CD4-positive, alpha-beta memory T cell (primary cell): ENCODE data around the gene FAM118A. TPM values are rescaled to one million over a fixed set of nuclear protein-coding genes. Genes with fewer than 3 reads are reported as not detected.

Experiments
- CTCF ChIA-PET: fragments of 350-600 bp; sonication (Branson Sonifier 250); formaldehyde crosslinking; loops from one replicate; lab custom pipeline; 2021; ENCODE audit warnings: inconsistent platforms; ENCODE audit not compliant: partially characterized antibody; lab: Charles Lee
- POLR2A ChIA-PET: fragments of 350-600 bp; sonication (Branson Sonifier 250); formaldehyde crosslinking; loops from one replicate; lab custom pipeline; 2021; ENCODE audit not compliant: partially characterized antibody; lab: Charles Lee
- DNase-seq, 5 donors: peaks; one replicate each; pipeline versions ENCODE4 v3.0.0 to v3.0.0-alpha.2; 2020 to 2022; ENCODE audit warnings: mixed read lengths in 1 of 5
- H3K27ac ChIP-seq: one replicate; pipeline ENCODE4 v1.7.0; 2013; ENCODE audit warnings: low read depth, low read length
- H3K27me3 ChIP-seq: 2 replicates; pipeline ENCODE4 v1.7.0; 2013; ENCODE audit warnings: mild to moderate bottlenecking, low read length, moderate library complexity; ENCODE audit not compliant: insufficient read depth
- H3K36me3 ChIP-seq: 2 replicates; pipeline ENCODE4 v1.7.0; 2013; ENCODE audit warnings: mild to moderate bottlenecking, low read length, moderate library complexity; ENCODE audit not compliant: insufficient read depth
- H3K4me1 ChIP-seq: 2 replicates; pipeline ENCODE4 v1.7.0; 2013; ENCODE audit warnings: mild to moderate bottlenecking, low read length, moderate library complexity; ENCODE audit not compliant: insufficient read depth
- H3K4me3 ChIP-seq, 2 donors: one replicate each; pipeline ENCODE4 v1.7.0; 2013; ENCODE audit warnings: low read length in 2 of 2, mild to moderate bottlenecking in 1 of 2
- H3K9me3 ChIP-seq, 2 donors: one replicate each; pipeline ENCODE4 v1.7.0; 2013; ENCODE audit warnings: low read length in 2 of 2, control low read depth in 1 of 2; ENCODE audit not compliant: control insufficient read depth in 1 of 2
- H3K27ac Mint-ChIP-seq, 7 donors: one replicate each; pipeline ENCODE4 v1.8.0; 2020 to 2021; ENCODE audit warnings: mixed read lengths in 7 of 7, mild to moderate bottlenecking in 6 of 7, inconsistent platforms in 3 of 7, moderate library complexity in 3 of 7
- H3K27me3 Mint-ChIP-seq, 2 donors: one replicate each; pipeline ENCODE4 v1.8.0; 2020 to 2021; ENCODE audit warnings: mixed read lengths in 2 of 2
- H3K36me3 Mint-ChIP-seq, 2 donors: one replicate each; pipeline ENCODE4 v1.8.0; 2020 to 2021; ENCODE audit warnings: mixed read lengths in 2 of 2, inconsistent platforms in 1 of 2, mild to moderate bottlenecking in 1 of 2
- H3K4me1 Mint-ChIP-seq, 4 donors: one replicate each; pipeline ENCODE4 v1.8.0; 2020 to 2021; ENCODE audit warnings: mixed read lengths in 4 of 4, mild to moderate bottlenecking in 1 of 4
- H3K4me3 Mint-ChIP-seq, 8 donors: one replicate each; pipeline ENCODE4 v1.8.0; 2020 to 2021; ENCODE audit warnings: mixed read lengths in 8 of 8, mild to moderate bottlenecking in 7 of 8, moderate library complexity in 6 of 8, inconsistent platforms in 3 of 8
- H3K9me3 Mint-ChIP-seq, 8 donors: one replicate each; pipeline ENCODE4 v1.8.0; 2020 to 2021; ENCODE audit warnings: mixed read lengths in 8 of 8, mild to moderate bottlenecking in 5 of 8, inconsistent platforms in 3 of 8, moderate library complexity in 1 of 8
- intact Hi-C: fragments of 100-400 bp; cut with micrococcal nuclease; formaldehyde crosslinking; loops from one replicate; pipeline ENCODE4 v1.15.1; 2023
- polyA plus RNA-seq, 2 donors: library from polyadenylated mRNA; unstranded; fragments of 300-500 nt; fragmentation: Illumina TruSeq; gene quantifications; one replicate each; pipeline ENCODE4 v1.2.3, GENCODE V29; 2021
- total RNA-seq, 2 experiments: library from RNA; stranded (reverse); gene quantifications; one replicate each; pipeline ENCODE4 v1.2.3, GENCODE V29; 2021

FAM118A gene
- total and polyA plus RNA-seq, 4 experiments from 2014 or later = 34.5 to 122 (median 85.1) TPM

DNA sequence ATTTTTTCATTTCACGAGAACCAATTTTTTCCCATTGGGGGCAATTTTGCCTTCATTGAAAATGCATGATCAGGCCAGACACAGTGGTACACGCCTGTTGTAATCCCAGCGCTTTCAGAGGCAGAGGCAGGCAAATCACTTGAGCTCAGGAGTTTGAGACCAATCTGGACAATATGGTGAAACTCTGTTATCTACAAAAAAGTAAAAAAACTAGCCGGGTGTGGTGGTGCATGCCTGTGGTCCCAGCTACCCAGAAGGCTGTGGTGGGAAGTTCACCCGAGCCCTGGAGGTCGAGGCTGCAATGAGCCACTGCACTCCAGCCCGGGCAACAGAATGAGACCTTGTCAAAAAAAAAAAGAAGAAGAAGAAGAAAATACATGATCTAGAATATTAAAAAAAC, 44.2 kb upstream of the FAM118A start:
- Mint-ChIP-seq H3K4me3 (no peak overlapping the region), H3K9me3 (no peaks in the 10 kb centered on the region), H3K27me3 (peaks cover 8 to 10% of the 10 kb centered on the region in 2 donors), H3K36me3 (no peaks in the 10 kb centered on the region), H3K27ac (no peak overlapping the region), H3K4me1 (peaks cover 4 to 18% (median 6%) of the 10 kb centered on the region in 4 donors)
- Histone ChIP-seq H3K9me3 (no peaks in the 10 kb centered on the region), H3K27ac (no peak overlapping the region), H3K4me1 (peaks cover 10% of the 10 kb centered on the region), H3K27me3 (no peaks in the 10 kb centered on the region), H3K36me3 (no peaks in the 10 kb centered on the region), H3K4me3 (no peak overlapping the region)
- POLR2A ChIA-PET = no interaction called here
- DNase-seq = no peak
- intact Hi-C loops = no loop called here
- CTCF ChIA-PET = interaction anchor here (4.6 kb wide), 1 partner anchor 172 kb away, joined by 32 read pairs; no protein-coding TSS in a partner anchor

GRCh38 chr22:45268167-45268957, 41.4 kb upstream of the FAM118A start:
- Histone ChIP-seq H3K36me3 (no peaks in the 10 kb centered on the region), H3K9me3 (no peaks in the 10 kb centered on the region), H3K27me3 (no peaks in the 10 kb centered on the region), H3K27ac (no peak overlapping the region), H3K4me1 (peaks cover 10% of the 10 kb centered on the region), H3K4me3 (peak overlapping the region in 1 of 2 donors; percentile 68)
- Mint-ChIP-seq H3K4me3 (peak overlapping the region; percentile 71 to 90 (median 81)), H3K36me3 (no peaks in the 10 kb centered on the region), H3K27ac (peak overlapping the region in 5 of 7 donors; percentile 31 to 81 (median 74)), H3K4me1 (peaks cover 4 to 18% (median 6%) of the 10 kb centered on the region in 4 donors), H3K27me3 (peaks cover 2 to 9% of the 10 kb centered on the region in 2 donors), H3K9me3 (no peaks in the 10 kb centered on the region)
- POLR2A ChIA-PET = no interaction called here
- intact Hi-C loops = loop anchor here (2.0 kb wide), 1 partner anchor 28 kb away; the partner anchor contains the start of gene KIAA0930
- CTCF ChIA-PET = interaction anchor here (0.5 to 4.6 kb wide), 6 partner anchors 23 to 1356 kb away, joined by 3 to 32 read pairs (median 4); no protein-coding TSS in a partner anchor
- peak in 1 of 5 donors; percentile 50 for DNase-seq

DNA sequence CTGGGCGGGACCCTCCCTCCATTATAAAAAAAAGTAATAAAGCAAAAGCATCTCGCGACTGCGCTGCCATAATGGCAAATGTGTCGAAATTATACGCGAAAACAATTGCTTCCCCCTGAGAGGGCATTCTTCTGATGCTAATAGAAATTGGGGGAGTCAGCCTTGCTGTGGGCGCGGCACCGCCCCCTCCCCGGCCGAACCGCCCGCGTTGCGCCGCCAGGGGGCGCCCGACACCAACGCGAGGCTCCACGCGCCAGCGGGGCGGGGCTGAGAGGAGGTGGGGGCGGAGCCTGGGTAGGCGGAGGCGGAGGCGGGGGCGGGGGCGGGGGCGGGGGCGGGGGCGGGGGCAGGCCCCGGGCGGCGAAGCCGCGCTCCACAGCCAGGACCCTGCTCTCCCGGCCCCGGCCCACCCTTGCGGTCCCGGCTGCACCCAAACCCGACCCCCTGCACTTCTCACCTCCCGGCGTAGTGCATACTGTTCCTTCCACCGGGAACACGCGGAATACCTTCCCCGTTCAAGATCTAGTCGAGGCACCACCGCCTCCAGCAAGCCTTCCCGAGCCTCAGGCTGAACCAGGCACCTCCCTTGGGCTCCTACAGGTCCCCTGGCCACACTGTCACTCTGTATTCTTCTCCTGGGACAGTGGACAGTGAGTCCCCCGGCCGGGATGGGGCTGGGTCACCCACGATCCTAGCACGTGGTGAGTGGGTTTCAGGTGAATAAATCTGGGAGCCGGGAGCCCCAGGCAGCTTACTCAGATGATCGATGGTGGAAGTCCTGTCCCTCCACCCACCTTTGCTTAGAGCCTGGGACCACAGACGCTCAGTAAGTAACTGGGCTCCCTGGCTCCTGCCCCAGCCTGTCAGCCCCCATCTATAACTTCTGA, 40.5 kb upstream of the FAM118A start:
- Mint-ChIP-seq H3K9me3 (no peaks in the 10 kb centered on the region), H3K27me3 (peaks cover 1 to 9% of the 10 kb centered on the region in 2 donors), H3K4me3 (peak overlapping the region; percentile 71 to 90 (median 82)), H3K4me1 (peaks cover 4 to 18% (median 6%) of the 10 kb centered on the region in 4 donors), H3K27ac (peak overlapping the region; percentile 34 to 88 (median 62)), H3K36me3 (no peaks in the 10 kb centered on the region)
- DNase-seq = peak; percentile 82 to 94 (median 87)
- Histone ChIP-seq H3K4me1 (peaks cover 10% of the 10 kb centered on the region), H3K4me3 (peak overlapping the region; percentile 52 to 68), H3K9me3 (no peaks in the 10 kb centered on the region), H3K27me3 (no peaks in the 10 kb centered on the region), H3K27ac (no peak overlapping the region), H3K36me3 (no peaks in the 10 kb centered on the region)
- intact Hi-C loops = loop anchor here (1.0 to 2.0 kb wide), 2 partner anchors 28 to 40 kb away; partner anchors contain the start of genes FAM118A and KIAA0930
- CTCF ChIA-PET = interaction anchor here (0.9 to 4.6 kb wide), 3 partner anchors 164 to 285 kb away, joined by 3 to 32 read pairs (median 8); no protein-coding TSS in a partner anchor
- POLR2A ChIA-PET = no interaction called here

- intact Hi-C loops = no loop called here
- ChIA-PET CTCF (interaction anchor here (0.9 to 4.6 kb wide), 7 partner anchors 18 to 307 kb away, joined by 3 to 32 read pairs (median 4); no protein-coding TSS in a partner anchor), POLR2A (no interaction called here)
- H3K4me1 Mint-ChIP-seq = peaks cover 4 to 18% (median 6%) of the 10 kb centered on the region in 4 donors
- H3K9me3 Mint-ChIP-seq = no peaks in the 10 kb centered on the region
- no peaks in the 10 kb centered on the region for H3K36me3 ChIP-seq
- no peaks in the 10 kb centered on the region for H3K36me3 Mint-ChIP-seq
- no peak overlapping the region for H3K4me3 ChIP-seq
- peaks cover 1 to 9% of the 10 kb centered on the region in 2 donors for H3K27me3 Mint-ChIP-seq
- peak overlapping the region in 7 of 8 donors; percentile 44 to 84 (median 74) for H3K4me3 Mint-ChIP-seq
- H3K27ac ChIP-seq = no peak overlapping the region
- H3K9me3 ChIP-seq = no peaks in the 10 kb centered on the region
- H3K4me1 ChIP-seq = peaks cover 10% of the 10 kb centered on the region
- peak overlapping the region in 3 of 7 donors; percentile 81 to 88 (median 82) for H3K27ac Mint-ChIP-seq
- H3K27me3 ChIP-seq = no peaks in the 10 kb centered on the region
- no peak for DNase-seq
Measured at GRCh38 chr22:45270095-45271020, 39.4 kb upstream of the FAM118A start.

DNA sequence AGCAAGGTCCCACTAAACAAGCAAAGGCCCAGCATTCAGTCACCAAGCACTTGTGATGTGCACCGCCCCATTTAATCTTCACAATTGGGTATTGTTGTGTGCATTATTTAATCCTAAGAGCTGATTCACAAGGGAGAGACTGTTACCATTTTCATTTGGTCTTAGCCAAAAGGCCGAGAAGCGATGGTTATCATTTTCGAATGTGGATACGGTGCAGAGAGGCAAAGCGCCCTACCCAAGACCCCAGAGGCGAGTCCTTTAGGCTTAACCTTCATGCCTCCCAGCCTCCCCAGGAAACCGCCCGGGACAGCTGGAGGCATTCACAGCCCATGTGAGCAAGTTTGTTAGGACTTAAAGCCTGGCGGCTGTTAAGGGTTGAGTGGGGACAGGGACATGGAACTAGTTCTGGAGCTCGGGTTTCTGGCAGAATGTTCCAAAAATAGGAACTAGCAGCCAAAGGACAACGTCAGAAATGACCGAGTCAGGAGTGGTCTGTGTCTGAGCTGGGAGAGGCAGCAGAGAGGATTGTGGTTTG, 38.0 kb upstream of the FAM118A start:
- Mint-ChIP-seq H3K27me3 (peaks cover 1 to 9% of the 10 kb centered on the region in 2 donors), H3K36me3 (no peaks in the 10 kb centered on the region), H3K4me3 (no peak overlapping the region), H3K4me1 (peaks cover 4 to 15% (median 6%) of the 10 kb centered on the region in 4 donors), H3K9me3 (no peaks in the 10 kb centered on the region), H3K27ac (peak overlapping the region in 1 of 7 donors; percentile 24)
- CTCF ChIA-PET = interaction anchor here (0.7 to 2.3 kb wide), 8 partner anchors 8 to 795 kb away, joined by 3 to 7 read pairs (median 3); no protein-coding TSS in a partner anchor
- Histone ChIP-seq H3K4me3 (no peak overlapping the region), H3K27ac (no peak overlapping the region), H3K9me3 (no peaks in the 10 kb centered on the region), H3K27me3 (no peaks in the 10 kb centered on the region), H3K4me1 (peaks cover 10% of the 10 kb centered on the region), H3K36me3 (no peaks in the 10 kb centered on the region)
- intact Hi-C loops = no loop called here
- POLR2A ChIA-PET = no interaction called here
- DNase-seq = no peak

DNA sequence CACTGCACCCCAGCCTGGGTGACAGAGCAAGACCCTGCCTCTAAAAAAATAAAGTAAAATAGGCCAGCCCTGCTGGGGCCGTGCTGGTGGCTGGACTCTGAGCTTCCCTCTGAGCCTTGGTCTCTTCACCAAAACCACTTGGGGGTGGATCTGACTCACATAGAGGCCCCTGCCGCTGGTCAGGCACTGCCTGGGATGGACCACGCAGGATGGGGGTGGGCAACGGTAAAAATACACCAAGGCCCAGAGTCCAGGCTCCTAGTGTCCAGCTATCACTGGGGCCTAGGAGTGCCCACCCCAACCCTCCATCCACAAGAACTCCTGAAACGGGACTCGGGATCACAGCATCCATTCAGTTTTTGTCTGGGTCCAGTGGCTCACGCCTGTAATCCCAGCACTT, 37.2 kb upstream of the FAM118A start:
- Mint-ChIP-seq H3K36me3 (no peaks in the 10 kb centered on the region), H3K4me3 (no peak overlapping the region), H3K9me3 (no peaks in the 10 kb centered on the region), H3K4me1 (peaks cover 4 to 13% (median 6%) of the 10 kb centered on the region in 4 donors), H3K27ac (no peak overlapping the region), H3K27me3 (peaks cover 1 to 9% of the 10 kb centered on the region in 2 donors)
- intact Hi-C loops = no loop called here
- Histone ChIP-seq H3K4me3 (no peak overlapping the region), H3K36me3 (no peaks in the 10 kb centered on the region), H3K27me3 (no peaks in the 10 kb centered on the region), H3K27ac (no peak overlapping the region), H3K4me1 (peaks cover 10% of the 10 kb centered on the region), H3K9me3 (no peaks in the 10 kb centered on the region)
- POLR2A ChIA-PET = no interaction called here
- no peak for DNase-seq
- CTCF ChIA-PET = interaction anchor here (1.9 to 2.3 kb wide), 2 partner anchors 160 to 165 kb away, joined by 7 to 10 read pairs; no protein-coding TSS in a partner anchor
